ENCODE data around the gene HMGN2. TPM values are rescaled to one million over a fixed set of nuclear protein-coding genes. Genes with fewer than 3 reads are reported as not detected.
A peak's percentile ranks its signal among the peaks of the same experiment; 100 is the strongest.
"Not testable (repeated sequence)": the region's sequence is repeated elsewhere in the genome, so short reads cannot be mapped to it uniquely, and the experiment has no call there.

The HMGN2 gene
- total RNA-seq, 1 donor from 2014 or later = 462 TPM

DNA sequence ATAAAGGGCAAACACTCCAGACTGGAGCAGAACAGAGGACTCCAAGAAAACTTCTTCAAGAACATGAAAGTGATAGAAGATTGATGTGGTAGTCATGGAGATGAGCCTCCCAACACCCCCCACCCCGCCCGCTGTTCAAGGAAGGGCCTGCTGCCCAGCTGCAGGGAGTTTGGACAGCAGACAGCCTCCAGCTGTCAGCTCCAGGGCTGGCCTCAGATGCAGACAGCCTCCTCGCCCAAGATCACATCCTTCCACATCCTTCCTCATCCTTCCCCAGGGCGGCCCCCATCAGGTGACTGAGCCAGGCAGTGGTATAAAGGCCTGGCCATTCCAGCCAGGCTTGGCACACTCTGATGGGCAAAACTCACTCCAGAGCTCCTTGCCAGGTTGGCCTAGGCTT is 24.6 kb downstream of the HMGN2 start:
- TF ChIP-seq, protein P1, sequence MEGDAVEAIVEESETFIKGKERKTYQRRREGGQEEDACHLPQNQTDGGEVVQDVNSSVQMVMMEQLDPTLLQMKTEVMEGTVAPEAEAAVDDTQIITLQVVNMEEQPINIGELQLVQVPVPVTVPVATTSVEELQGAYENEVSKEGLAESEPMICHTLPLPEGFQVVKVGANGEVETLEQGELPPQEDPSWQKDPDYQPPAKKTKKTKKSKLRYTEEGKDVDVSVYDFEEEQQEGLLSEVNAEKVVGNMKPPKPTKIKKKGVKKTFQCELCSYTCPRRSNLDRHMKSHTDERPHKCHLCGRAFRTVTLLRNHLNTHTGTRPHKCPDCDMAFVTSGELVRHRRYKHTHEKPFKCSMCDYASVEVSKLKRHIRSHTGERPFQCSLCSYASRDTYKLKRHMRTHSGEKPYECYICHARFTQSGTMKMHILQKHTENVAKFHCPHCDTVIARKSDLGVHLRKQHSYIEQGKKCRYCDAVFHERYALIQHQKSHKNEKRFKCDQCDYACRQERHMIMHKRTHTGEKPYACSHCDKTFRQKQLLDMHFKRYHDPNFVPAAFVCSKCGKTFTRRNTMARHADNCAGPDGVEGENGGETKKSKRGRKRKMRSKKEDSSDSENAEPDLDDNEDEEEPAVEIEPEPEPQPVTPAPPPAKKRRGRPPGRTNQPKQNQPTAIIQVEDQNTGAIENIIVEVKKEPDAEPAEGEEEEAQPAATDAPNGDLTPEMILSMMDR (IDR thresholded peaks at IDR 0.05) = no peak
- ChIA-PET POLR2A (interaction anchor here (0.6 to 0.7 kb wide), 3 partner anchors 16 to 1639 kb away, joined by 4 to 5 read pairs (median 5); no protein-coding TSS in a partner anchor), CTCF (no interaction called here)
- DNase-seq (no peak), ATAC-seq (ENCODE audit: low read depth) (no peak)
- H3K9me3 Mint-ChIP-seq = no peaks in the 10 kb centered on the region
- H3K4me1 Mint-ChIP-seq = peaks cover 11% of the 10 kb centered on the region
- no peak overlapping the region for H3K4me3 Mint-ChIP-seq
- no peaks in the 10 kb centered on the region for H3K36me3 Mint-ChIP-seq (ENCODE audit: low read depth)
- no peak overlapping the region for H3K27ac Mint-ChIP-seq
- no peaks in the 10 kb centered on the region for H3K27me3 Mint-ChIP-seq
- intact Hi-C loops (cut with micrococcal nuclease) = no loop called here

DNA sequence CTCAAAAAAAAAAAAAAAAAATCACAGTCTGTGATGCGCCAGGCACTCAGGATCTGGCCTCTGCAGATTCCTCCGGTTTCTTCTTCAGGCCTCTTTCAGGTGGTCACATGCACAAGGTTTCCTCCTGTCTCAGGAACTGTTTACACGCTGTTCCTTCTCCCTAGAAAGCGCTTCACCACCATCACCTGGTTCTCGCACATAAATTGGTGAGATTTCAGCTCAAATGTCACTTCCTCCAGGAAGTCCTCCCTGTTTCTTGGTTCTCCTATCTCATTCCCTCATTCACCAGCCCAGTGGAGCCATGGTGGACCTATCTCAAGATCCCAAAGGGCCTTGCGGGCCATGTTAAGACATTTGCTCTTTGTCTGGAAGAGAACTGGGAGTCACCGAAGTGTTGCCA is 26.7 kb downstream of the HMGN2 start:
- TF ChIP-seq, protein P1 (IDR thresholded peaks at IDR 0.05) = no peak
- H3K27ac Mint-ChIP-seq = peak overlapping the region; percentile 24
- no peak overlapping the region for H3K4me3 Mint-ChIP-seq
- peaks cover 8% of the 10 kb centered on the region for H3K4me1 Mint-ChIP-seq
- H3K9me3 Mint-ChIP-seq = no peaks in the 10 kb centered on the region
- ChIA-PET POLR2A (interaction anchor here (3.4 to 4.1 kb wide), 2 partner anchors 27 to 290 kb away, joined by 30 to 47 read pairs; partner anchors contain the start of genes HMGN2 and PIGV), CTCF (interaction anchor here (1.0 kb wide), 1 partner anchor 290 kb away, joined by 4 read pairs; no protein-coding TSS in a partner anchor)
- ATAC-seq (ENCODE audit: low read depth) (no peak), DNase-seq (no peak)
- no peaks in the 10 kb centered on the region for H3K27me3 Mint-ChIP-seq
- intact Hi-C loops (cut with micrococcal nuclease) = no loop called here
- H3K36me3 Mint-ChIP-seq (ENCODE audit: low read depth) = no peaks in the 10 kb centered on the region

DNA sequence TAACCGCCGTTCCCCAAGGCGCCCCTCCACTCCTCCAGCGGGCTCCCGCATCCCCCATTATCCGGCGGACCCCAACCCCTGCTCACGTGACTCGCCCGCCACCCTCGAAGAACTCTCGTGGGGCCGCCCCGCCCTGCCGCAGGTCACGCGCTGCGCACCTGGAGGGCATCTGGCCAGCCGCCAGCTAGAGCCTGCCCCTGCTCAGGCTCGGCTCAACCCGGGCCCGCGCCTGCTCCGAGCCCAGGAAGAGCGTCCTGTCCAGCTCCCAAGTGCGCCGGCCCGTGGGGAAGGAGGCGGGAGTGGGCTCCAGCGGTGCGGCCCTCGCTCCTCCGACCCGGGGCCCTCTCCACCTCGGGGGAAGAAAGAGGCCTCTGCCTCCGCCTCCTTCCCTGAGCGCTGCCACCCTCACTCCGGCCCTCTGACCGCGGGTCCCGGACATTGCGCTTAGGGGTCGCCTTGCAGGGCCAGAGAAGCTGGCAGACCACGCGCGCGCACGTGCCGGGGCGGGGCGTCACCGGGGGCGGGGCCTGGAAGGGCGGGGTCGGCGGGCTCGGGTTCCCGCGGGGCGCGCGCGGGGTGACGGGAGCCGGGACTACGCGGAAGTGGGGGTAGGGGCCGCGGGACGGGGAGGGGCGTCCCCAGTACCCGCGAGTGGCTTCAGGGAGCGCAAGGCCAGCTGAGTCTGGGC is 28.4 kb downstream of the HMGN2 start:
- peak; percentile 77 for ATAC-seq (ENCODE audit: low read depth)
- Mint-ChIP-seq H3K4me3 (peak overlapping the region; percentile 90), H3K9me3 (no peaks in the 10 kb centered on the region), H3K27me3 (no peaks in the 10 kb centered on the region), H3K4me1 (peaks cover 8% of the 10 kb centered on the region), H3K27ac (peak overlapping the region; percentile 93), H3K36me3 (ENCODE audit: low read depth) (no peaks in the 10 kb centered on the region)
- intact Hi-C loops (cut with micrococcal nuclease) = loop anchor here (1.0 to 5.0 kb wide), 9 partner anchors 28 to 367 kb away; partner anchors contain the start of genes ARID1A, DHDDS, HMGN2 and RPS6KA1
- TF ChIP-seq, protein P1 (IDR thresholded peaks at IDR 0.05) = no peak
- ChIA-PET POLR2A (interaction anchor here (0.5 to 4.1 kb wide), 38 partner anchors 11 to 1269 kb away, joined by 3 to 115 read pairs (median 4); partner anchors contain the start of genes CEP85, DHDDS, GPATCH3 and GPN2), CTCF (interaction anchor here (0.6 to 2.5 kb wide), 18 partner anchors 10 to 289 kb away, joined by 3 to 30 read pairs (median 6); partner anchors contain the start of genes DHDDS, HMGN2 and RPS6KA1)
- DNase-seq = peak; percentile 94

DNA sequence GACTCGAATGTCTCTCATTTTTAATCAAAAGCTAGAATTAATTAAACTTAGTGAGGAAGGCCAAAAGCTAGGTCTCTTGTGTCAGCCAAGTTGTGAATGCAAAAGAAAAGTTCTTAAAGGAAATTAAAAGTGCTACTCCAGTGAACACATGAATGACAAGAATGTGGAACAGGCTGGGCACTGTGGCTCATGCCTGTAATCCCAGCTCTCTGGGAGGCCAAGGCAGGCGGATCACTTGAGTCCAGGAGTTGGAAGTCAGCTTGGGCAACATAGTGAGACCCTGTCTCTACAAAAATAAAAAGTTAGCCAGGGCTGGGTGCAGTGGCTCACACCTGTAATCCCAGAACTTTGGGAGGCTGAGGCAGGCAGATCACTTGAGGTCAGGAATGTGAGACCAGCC is 38.5 kb downstream of the HMGN2 start:
- intact Hi-C loops (cut with micrococcal nuclease); H3K4me3 Mint-ChIP-seq; H3K27ac Mint-ChIP-seq; DNase-seq; H3K9me3 Mint-ChIP-seq; H3K4me1 Mint-ChIP-seq; H3K36me3 Mint-ChIP-seq (ENCODE audit: low read depth); H3K27me3 Mint-ChIP-seq; CTCF ChIA-PET; ATAC-seq (ENCODE audit: low read depth): not testable (repeated sequence)
- POLR2A ChIA-PET = interaction anchor here (0.6 to 1.2 kb wide), 2 partner anchors 11 to 96 kb away, joined by 4 to 9 read pairs; no protein-coding TSS in a partner anchor

DNA sequence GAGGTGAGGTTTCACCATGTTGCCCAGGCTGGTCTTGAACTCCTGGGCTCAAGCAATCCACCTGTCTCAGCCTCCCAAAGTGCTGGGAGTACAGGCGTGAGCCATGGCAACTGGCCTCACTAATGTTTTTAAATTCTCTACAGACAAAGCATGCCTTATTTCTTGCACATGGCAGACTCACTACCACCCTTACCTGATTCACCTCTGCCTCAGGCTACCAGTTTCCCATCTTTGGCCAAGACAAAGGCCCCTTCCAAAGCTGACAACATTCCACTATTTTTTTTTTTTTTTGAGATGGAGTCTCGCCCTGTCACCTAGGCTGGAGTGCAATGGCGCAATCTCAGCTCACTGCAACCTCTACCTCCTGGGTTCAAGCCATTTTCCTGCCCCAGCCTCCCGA is 43.6 kb downstream of the HMGN2 start:
- H3K4me3 Mint-ChIP-seq; DNase-seq; H3K4me1 Mint-ChIP-seq; H3K9me3 Mint-ChIP-seq; intact Hi-C loops (cut with micrococcal nuclease); H3K27me3 Mint-ChIP-seq; ATAC-seq (ENCODE audit: low read depth); H3K27ac Mint-ChIP-seq; H3K36me3 Mint-ChIP-seq (ENCODE audit: low read depth): not testable (repeated sequence)
- POLR2A ChIA-PET = interaction anchor here (1.0 kb wide), 1 partner anchor 14 kb away, joined by 7 read pairs; the partner anchor contains the start of gene RPS6KA1
- CTCF ChIA-PET = interaction anchor here (0.7 to 1.3 kb wide), 2 partner anchors 16 to 23 kb away, joined by 3 read pairs; no protein-coding TSS in a partner anchor
